OCI-LY7 (cell line): Measurements from ENCODE around the gene CARD14. TPM values are rescaled to one million over a fixed set of nuclear protein-coding genes. Genes with fewer than 3 reads are reported as not detected.
A peak's percentile ranks its signal among the peaks of the same experiment; 100 is the strongest.
"Not testable (repeated sequence)": the region's sequence is repeated elsewhere in the genome, so short reads cannot be mapped to it uniquely, and the experiment has no call there.

Experiments
- BruUV-seq: library from RNA; stranded (reverse); fragments of 400-500 nt; replicated peaks from 2 replicates; lab custom pipeline; 2021; lab: Mats Ljungman, UMichigan
- CTCF ChIA-PET: fragments of 300-600 bp; sonication (Branson Sonifier 250); formaldehyde crosslinking; loops from one replicate; lab custom pipeline; 2022; ENCODE audit warnings: antibody characterized with exemption; ENCODE audit not compliant: unreplicated experiment; lab: Charles Lee
- POLR2A ChIA-PET: fragments of 300-600 bp; sonication (Branson Sonifier 250); formaldehyde crosslinking; loops from one replicate; lab custom pipeline; 2022; ENCODE audit warnings: antibody characterized with exemption; lab: Charles Lee
- DNase-seq: peaks from one replicate; pipeline ENCODE4 v3.0.0-alpha.2; 2015; ENCODE audit warnings: low spot score
- H2AFZ ChIP-seq: fragments of 200-600 bp; sonication (generic), shearing (Covaris generic); 2 replicates; pipeline ENCODE4 v1.6.1; 2014; ENCODE audit warnings: mild to moderate bottlenecking, antibody characterized with exemption, low read length, moderate library complexity
- H3K27ac ChIP-seq: fragments of 200-600 bp; sonication (generic); 2 replicates; pipeline ENCODE4 v1.5.1; 2014; ENCODE audit warnings: mixed run types, low read depth, mild to moderate bottlenecking, moderate library complexity, low read length, inconsistent platforms; ENCODE audit not compliant: poor library complexity, severe bottlenecking
- H3K36me3 ChIP-seq: fragments of 200-600 bp; sonication (generic); 2 replicates; pipeline ENCODE4 v1.6.1; 2014; ENCODE audit warnings: mild to moderate bottlenecking, antibody characterized with exemption, low read length, moderate library complexity, mixed read lengths; ENCODE audit not compliant: insufficient read depth
- H3K4me1 ChIP-seq: fragments of 200-600 bp; sonication (generic); 2 replicates; pipeline ENCODE4 v1.5.1; 2014; ENCODE audit warnings: mild to moderate bottlenecking, low read length; ENCODE audit not compliant: insufficient read depth, poor library complexity, severe bottlenecking
- H3K4me2 ChIP-seq: fragments of 200-600 bp; sonication (generic); 2 replicates; pipeline ENCODE4 v1.6.1; 2014; ENCODE audit warnings: mild to moderate bottlenecking, low read length
- H3K4me3 ChIP-seq: fragments of 200-600 bp; sonication (generic); 2 replicates; pipeline ENCODE4 v1.5.1; 2014; ENCODE audit warnings: mild to moderate bottlenecking, low read depth, low read length; ENCODE audit not compliant: poor library complexity, severe bottlenecking
- H3K79me2 ChIP-seq: fragments of 200-600 bp; sonication (generic); 2 replicates; pipeline ENCODE4 v1.6.1; 2016; ENCODE audit warnings: low read depth, mild to moderate bottlenecking, low read length, moderate library complexity, mixed read lengths; ENCODE audit not compliant: insufficient read depth
- H3K9me2 ChIP-seq: fragments of 200-600 bp; sonication (generic); 2 replicates; pipeline ENCODE4 v1.6.1; 2016; ENCODE audit warnings: mild to moderate bottlenecking, low read length, mixed read lengths; ENCODE audit not compliant: insufficient read depth
- H3K9me3 ChIP-seq: fragments of 200-600 bp; sonication (generic); 2 replicates; pipeline ENCODE4 v1.6.1; 2014; ENCODE audit warnings: mild to moderate bottlenecking, mixed run types, low read length, mixed read lengths
- H4K20me1 ChIP-seq: fragments of 200-600 bp; sonication (generic); 2 replicates; pipeline ENCODE4 v1.6.1; 2014; ENCODE audit warnings: mild to moderate bottlenecking, antibody characterized with exemption, low read length, moderate library complexity, mixed read lengths; ENCODE audit not compliant: insufficient read depth
- EZH2phosphoT487 ChIP-seq: fragments of 200-600 bp; sonication (generic); IDR thresholded peaks from 2 replicates; pipeline ENCODE4 v1.6.1; 2018; ENCODE audit warnings: low read depth, borderline replicate concordance, mild to moderate bottlenecking, mixed run types, antibody characterized with exemption, low read length, moderate library complexity, mixed read lengths
- intact Hi-C: fragments of 100-400 bp; cut with micrococcal nuclease; formaldehyde crosslinking; loops from one replicate; pipeline ENCODE4 v1.10.0; 2022; ENCODE audit not compliant: unreplicated experiment
- total RNA-seq, 2 experiments: library from RNA; depleted of rRNA in 1 of 2; stranded (reverse); fragments of >200 nt in 1 of 2; shearing (Covaris generic) in 1 of 2; gene quantifications; 2 replicates each; pipeline ENCODE4 v1.2.3, GENCODE V29; 2014 to 2022
- TF ChIP-seq, protein P1 (sequence below): fragments of 200-600 bp; sonication (generic); conservative IDR thresholded peaks from 2 replicates; pipeline ENCODE4 v1.5.1; 2014; ENCODE audit warnings: mild to moderate bottlenecking, antibody characterized with exemption, low read length, moderate library complexity, mixed read lengths

Gene CARD14
- total RNA-seq, 2 experiments from 2014 or later, result not detected

DNA sequence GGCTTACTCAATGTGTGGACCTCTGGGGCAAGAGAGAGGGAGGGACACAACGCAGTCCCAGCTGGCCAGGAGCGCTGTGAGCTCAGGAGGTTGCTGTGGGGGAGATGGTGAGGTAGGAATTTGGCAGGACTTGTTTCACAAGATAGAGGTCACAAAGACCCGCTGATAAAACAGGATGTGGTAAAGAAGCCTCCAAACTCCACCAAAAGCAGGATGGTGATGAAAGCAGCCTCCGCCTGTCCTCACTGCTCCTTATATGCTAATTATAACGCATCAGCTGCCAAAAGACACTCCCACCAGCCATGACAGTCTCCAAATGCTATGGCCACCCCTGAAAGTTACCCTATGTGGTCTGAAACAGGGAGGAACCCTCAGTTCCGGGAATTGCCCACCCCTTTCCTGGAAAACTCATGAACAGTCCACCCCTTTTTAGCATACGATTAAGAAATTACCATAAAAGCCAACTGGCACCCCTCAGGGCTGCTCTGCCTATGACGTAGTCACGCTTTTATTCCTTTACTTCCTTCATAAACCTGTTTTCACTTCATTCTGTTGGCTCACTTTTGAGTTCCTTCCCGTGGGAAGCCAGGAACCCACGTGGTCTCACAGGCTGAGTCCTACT, 17.6 kb upstream of the CARD14 start:
- BruUV-seq, result no TSS peak
- no peak for TF ChIP-seq EZH2phosphoT487
- TF ChIP-seq, protein P1, sequence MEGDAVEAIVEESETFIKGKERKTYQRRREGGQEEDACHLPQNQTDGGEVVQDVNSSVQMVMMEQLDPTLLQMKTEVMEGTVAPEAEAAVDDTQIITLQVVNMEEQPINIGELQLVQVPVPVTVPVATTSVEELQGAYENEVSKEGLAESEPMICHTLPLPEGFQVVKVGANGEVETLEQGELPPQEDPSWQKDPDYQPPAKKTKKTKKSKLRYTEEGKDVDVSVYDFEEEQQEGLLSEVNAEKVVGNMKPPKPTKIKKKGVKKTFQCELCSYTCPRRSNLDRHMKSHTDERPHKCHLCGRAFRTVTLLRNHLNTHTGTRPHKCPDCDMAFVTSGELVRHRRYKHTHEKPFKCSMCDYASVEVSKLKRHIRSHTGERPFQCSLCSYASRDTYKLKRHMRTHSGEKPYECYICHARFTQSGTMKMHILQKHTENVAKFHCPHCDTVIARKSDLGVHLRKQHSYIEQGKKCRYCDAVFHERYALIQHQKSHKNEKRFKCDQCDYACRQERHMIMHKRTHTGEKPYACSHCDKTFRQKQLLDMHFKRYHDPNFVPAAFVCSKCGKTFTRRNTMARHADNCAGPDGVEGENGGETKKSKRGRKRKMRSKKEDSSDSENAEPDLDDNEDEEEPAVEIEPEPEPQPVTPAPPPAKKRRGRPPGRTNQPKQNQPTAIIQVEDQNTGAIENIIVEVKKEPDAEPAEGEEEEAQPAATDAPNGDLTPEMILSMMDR, result no peak
- intact Hi-C loops, result no loop called here
- POLR2A ChIA-PET, result interaction anchor here (0.7 to 1.0 kb wide), 2 partner anchors 9 to 53 kb away, joined by 3 to 5 read pairs; no protein-coding TSS in a partner anchor
- Histone ChIP-seq H3K79me2 (peaks cover 12% of the 10 kb centered on the region), H4K20me1 (no peaks in the 10 kb centered on the region), H3K9me2 (no peaks in the 10 kb centered on the region), H3K4me3 (peak overlapping the region; percentile 14), H3K27ac (peak overlapping the region; percentile 89), H2AFZ (peak overlapping the region; percentile 87; the same call in 1 of the 2 replicates), H3K4me2 (peak overlapping the region; percentile 51), H3K36me3 (no peaks in the 10 kb centered on the region; the same call in 1 of the 2 replicates), H3K9me3 (peaks cover 25% of the 10 kb centered on the region), H3K4me1 (peaks cover 44% of the 10 kb centered on the region)
- DNase-seq, result peak; percentile 42
- CTCF ChIA-PET, result no interaction called here

DNA sequence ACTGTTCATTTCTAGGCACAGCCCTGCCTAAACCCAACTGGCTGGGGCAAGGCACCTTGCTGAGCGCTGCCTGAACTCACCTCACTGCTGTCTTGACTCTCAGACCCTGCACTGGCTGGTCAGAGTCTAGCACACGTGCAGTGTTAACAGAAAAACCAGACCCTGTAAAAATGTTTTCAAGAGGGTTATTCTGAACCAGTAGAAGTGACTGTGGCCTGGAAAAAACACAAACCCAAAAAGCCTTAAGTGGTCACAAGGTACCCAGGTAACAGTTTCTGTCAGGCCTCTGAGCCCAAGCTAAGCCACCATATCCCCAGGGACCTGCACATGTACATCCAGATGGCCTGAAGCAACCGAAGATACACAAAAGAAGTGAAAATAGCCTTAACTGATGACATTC, 16.8 kb upstream of the CARD14 start:
- Histone ChIP-seq H3K4me3 (peak overlapping the region; percentile 14), H3K4me2 (peak overlapping the region; percentile 51), H3K36me3 (no peaks in the 10 kb centered on the region; the same call in 1 of the 2 replicates), H3K79me2 (peaks cover 5% of the 10 kb centered on the region), H2AFZ (peak overlapping the region; percentile 87), H4K20me1 (no peaks in the 10 kb centered on the region), H3K9me2 (no peaks in the 10 kb centered on the region), H3K9me3 (peaks cover 33% of the 10 kb centered on the region), H3K27ac (peak overlapping the region; percentile 89), H3K4me1 (peaks cover 42% of the 10 kb centered on the region)
- POLR2A ChIA-PET, result no interaction called here
- intact Hi-C loops, result no loop called here
- DNase-seq, result peak; percentile 98
- no TSS peak for BruUV-seq
- TF ChIP-seq EZH2phosphoT487, result no peak
- TF ChIP-seq, protein P1, result no peak
- CTCF ChIA-PET, result no interaction called here

DNA sequence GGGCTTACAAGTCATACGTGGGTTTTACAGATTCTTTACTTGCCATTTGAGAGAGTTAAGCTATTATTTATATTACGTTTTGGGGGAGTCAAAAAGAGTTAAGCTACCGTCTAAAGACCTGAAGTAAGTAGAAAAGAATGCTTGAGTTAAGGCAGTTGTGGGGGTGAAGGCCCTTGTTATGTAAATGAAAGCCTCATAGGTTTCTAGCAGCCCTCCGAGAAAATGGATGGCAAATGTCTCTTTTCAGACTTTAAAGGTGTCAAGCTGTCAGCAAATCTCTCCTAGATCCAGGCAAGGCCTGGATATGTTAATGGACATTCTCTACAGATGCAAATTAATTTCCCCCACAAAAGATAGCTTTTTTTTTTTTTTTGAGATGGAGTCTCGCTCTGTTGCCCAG, 15.7 kb upstream of the CARD14 start:
- intact Hi-C loops, result no loop called here
- Histone ChIP-seq H3K4me1 (peaks cover 35% of the 10 kb centered on the region), H4K20me1 (no peaks in the 10 kb centered on the region), H3K4me2 (peak overlapping the region; percentile 51), H3K79me2 (no peaks in the 10 kb centered on the region), H3K27ac (peak overlapping the region; percentile 89), H3K9me2 (no peaks in the 10 kb centered on the region), H3K9me3 (peaks cover 33% of the 10 kb centered on the region), H2AFZ (peak overlapping the region; percentile 87), H3K4me3 (peak overlapping the region; percentile 1), H3K36me3 (no peaks in the 10 kb centered on the region; the same call in 1 of the 2 replicates)
- ChIA-PET POLR2A (interaction anchor here (1.1 to 1.9 kb wide), 2 partner anchors 9 to 41 kb away, joined by 3 to 11 read pairs; no protein-coding TSS in a partner anchor), CTCF (no interaction called here)
- peak; percentile 36 for DNase-seq
- no TSS peak for BruUV-seq
- no peak for TF ChIP-seq EZH2phosphoT487
- TF ChIP-seq, protein P1, result no peak

DNA sequence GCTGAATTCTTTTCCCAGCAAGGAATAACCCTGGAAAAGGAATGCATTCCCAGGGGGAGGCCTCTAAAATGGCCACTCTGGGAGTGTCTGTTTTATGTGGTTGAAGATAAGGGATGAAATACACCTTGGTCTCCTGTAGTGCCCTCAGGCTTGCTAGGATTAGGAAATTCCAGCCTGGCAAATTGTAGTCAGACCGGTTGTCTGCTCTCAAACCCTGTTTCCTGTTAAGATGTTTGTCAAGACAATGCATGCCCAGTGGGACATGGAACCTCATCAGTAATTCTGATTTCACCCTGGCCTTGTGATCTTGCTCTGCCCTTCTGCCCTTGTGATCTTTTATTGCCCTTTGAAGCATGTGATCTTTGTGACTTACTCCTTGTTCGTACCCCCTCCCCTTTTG, 14.2 kb upstream of the CARD14 start:
- Histone ChIP-seq H3K4me1 (peaks cover 35% of the 10 kb centered on the region), H3K9me3 (peaks cover 33% of the 10 kb centered on the region)
- H3K4me3 ChIP-seq, H3K79me2 ChIP-seq, intact Hi-C loops, H3K36me3 ChIP-seq, BruUV-seq, CTCF ChIA-PET, H3K9me2 ChIP-seq, H4K20me1 ChIP-seq, H3K4me2 ChIP-seq, H3K27ac ChIP-seq, POLR2A ChIA-PET, H2AFZ ChIP-seq: not testable (repeated sequence)
- peak; percentile 30 for DNase-seq
